Liver (tissue), 3 donors: ENCODE data around the gene CEP128.

ENCODE experiments used
- ATF3 ChIP-seq: IDR thresholded peaks from 2 replicates; pipeline ENCODE4 v1.6.1; 2016; ENCODE audit warnings: antibody characterized with exemption
- EGR1 ChIP-seq, 2 donors: IDR thresholded peaks; 2 replicates each; pipeline ENCODE4 v1.6.1; 2016 to 2018; ENCODE audit warnings: antibody characterized with exemption in 2 of 2, low read depth in 2 of 2
- FOXA1 ChIP-seq: IDR thresholded peaks from 2 replicates; pipeline ENCODE4 v1.6.1; 2016; ENCODE audit warnings: antibody characterized with exemption
- GABPA ChIP-seq, 2 donors: IDR thresholded peaks in 1 of 2; conservative IDR thresholded peaks in 1 of 2; 2 replicates each; pipeline ENCODE4 v1.6.1; 2016; ENCODE audit warnings: antibody characterized with exemption in 2 of 2, mild to moderate bottlenecking in 1 of 2, moderate library complexity in 1 of 2
- HNF4G ChIP-seq: IDR thresholded peaks from 2 replicates; pipeline ENCODE4 v1.6.1; 2016; ENCODE audit warnings: antibody characterized with exemption
- MAX ChIP-seq: IDR thresholded peaks from 2 replicates; pipeline ENCODE4 v1.6.1; 2016; ENCODE audit warnings: antibody characterized with exemption
- RAD21 ChIP-seq, 2 donors: IDR thresholded peaks; 2 replicates each; pipeline ENCODE4 v1.6.1; 2016; ENCODE audit warnings: antibody characterized with exemption in 2 of 2, mild to moderate bottlenecking in 2 of 2
- SP1 ChIP-seq: IDR thresholded peaks from 2 replicates; pipeline ENCODE4 v1.6.1; 2018; ENCODE audit warnings: antibody characterized with exemption, mild to moderate bottlenecking
- TAF1 ChIP-seq: conservative IDR thresholded peaks from 2 replicates; pipeline ENCODE4 v1.6.1; 2016; ENCODE audit warnings: antibody characterized with exemption, mild to moderate bottlenecking
- YY1 ChIP-seq: IDR thresholded peaks from 2 replicates; pipeline ENCODE4 v1.6.1; 2016; ENCODE audit warnings: antibody characterized with exemption, mild to moderate bottlenecking
- ZBTB33 ChIP-seq: IDR thresholded peaks from 2 replicates; pipeline ENCODE4 v1.6.1; 2016; ENCODE audit warnings: antibody characterized with exemption
- TF ChIP-seq, protein P1 (sequence below): fragments of 150-350 bp; IDR thresholded peaks from 2 replicates; pipeline ENCODE4 v1.5.1; 2017; ENCODE audit warnings: improper control_type of control experiment, low read depth, low read length; ENCODE audit not compliant: missing input control
- TF ChIP-seq, protein P2 (sequence below): IDR thresholded peaks from 2 replicates; pipeline ENCODE4 v1.6.1; 2016; ENCODE audit warnings: antibody characterized with exemption, mild to moderate bottlenecking
- donor health status: healthy.
- donor health status: healthy.

DNA sequence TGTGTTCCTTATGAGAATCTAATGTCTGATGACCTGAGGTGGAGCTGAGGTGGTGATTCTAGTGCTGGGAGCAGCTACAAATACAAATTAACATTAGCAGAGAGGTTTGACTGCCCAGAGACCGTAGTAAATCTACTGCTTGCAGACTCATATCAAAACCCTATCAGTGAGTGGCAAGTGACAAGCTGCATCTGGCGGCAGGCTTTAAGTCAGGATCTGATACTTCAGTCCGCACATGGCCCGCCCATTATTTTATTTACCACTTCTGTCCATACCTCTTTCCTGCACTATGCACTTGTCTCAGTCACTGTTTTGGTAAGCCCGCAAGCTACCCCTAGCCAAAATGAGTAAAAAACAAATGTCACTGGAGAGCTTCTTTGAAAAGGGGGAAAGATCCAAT is 11.4 kb downstream of the CEP128 start:
- TF ChIP-seq, protein P1, sequence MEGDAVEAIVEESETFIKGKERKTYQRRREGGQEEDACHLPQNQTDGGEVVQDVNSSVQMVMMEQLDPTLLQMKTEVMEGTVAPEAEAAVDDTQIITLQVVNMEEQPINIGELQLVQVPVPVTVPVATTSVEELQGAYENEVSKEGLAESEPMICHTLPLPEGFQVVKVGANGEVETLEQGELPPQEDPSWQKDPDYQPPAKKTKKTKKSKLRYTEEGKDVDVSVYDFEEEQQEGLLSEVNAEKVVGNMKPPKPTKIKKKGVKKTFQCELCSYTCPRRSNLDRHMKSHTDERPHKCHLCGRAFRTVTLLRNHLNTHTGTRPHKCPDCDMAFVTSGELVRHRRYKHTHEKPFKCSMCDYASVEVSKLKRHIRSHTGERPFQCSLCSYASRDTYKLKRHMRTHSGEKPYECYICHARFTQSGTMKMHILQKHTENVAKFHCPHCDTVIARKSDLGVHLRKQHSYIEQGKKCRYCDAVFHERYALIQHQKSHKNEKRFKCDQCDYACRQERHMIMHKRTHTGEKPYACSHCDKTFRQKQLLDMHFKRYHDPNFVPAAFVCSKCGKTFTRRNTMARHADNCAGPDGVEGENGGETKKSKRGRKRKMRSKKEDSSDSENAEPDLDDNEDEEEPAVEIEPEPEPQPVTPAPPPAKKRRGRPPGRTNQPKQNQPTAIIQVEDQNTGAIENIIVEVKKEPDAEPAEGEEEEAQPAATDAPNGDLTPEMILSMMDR = no peak
- TF ChIP-seq MAX (no peak), YY1 (no peak), TAF1 (no peak), RAD21 (IDR thresholded peaks at IDR 0.05) (no peak), ZBTB33 (no peak), EGR1 (IDR thresholded peaks at IDR 0.05; ENCODE audit: low read depth in 2 of 2) (no peak), GABPA (IDR thresholded peaks at IDR 0.05 in 1 of 2, conservative IDR thresholded peaks at IDR 0.05 in 1 of 2) (no peak), ATF3 (no peak), HNF4G (no peak), FOXA1 (no peak), SP1 (no peak)
- TF ChIP-seq, protein P2, sequence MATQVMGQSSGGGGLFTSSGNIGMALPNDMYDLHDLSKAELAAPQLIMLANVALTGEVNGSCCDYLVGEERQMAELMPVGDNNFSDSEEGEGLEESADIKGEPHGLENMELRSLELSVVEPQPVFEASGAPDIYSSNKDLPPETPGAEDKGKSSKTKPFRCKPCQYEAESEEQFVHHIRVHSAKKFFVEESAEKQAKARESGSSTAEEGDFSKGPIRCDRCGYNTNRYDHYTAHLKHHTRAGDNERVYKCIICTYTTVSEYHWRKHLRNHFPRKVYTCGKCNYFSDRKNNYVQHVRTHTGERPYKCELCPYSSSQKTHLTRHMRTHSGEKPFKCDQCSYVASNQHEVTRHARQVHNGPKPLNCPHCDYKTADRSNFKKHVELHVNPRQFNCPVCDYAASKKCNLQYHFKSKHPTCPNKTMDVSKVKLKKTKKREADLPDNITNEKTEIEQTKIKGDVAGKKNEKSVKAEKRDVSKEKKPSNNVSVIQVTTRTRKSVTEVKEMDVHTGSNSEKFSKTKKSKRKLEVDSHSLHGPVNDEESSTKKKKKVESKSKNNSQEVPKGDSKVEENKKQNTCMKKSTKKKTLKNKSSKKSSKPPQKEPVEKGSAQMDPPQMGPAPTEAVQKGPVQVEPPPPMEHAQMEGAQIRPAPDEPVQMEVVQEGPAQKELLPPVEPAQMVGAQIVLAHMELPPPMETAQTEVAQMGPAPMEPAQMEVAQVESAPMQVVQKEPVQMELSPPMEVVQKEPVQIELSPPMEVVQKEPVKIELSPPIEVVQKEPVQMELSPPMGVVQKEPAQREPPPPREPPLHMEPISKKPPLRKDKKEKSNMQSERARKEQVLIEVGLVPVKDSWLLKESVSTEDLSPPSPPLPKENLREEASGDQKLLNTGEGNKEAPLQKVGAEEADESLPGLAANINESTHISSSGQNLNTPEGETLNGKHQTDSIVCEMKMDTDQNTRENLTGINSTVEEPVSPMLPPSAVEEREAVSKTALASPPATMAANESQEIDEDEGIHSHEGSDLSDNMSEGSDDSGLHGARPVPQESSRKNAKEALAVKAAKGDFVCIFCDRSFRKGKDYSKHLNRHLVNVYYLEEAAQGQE = no peak
